Progenitor cell of endocrine pancreas (in vitro differentiated cells): ENCODE data around the gene SCG3. TPM values are rescaled to one million over a fixed set of nuclear protein-coding genes. Genes with fewer than 3 reads are reported as not detected.

Source experiments
- DNase-seq: peaks from one replicate; pipeline ENCODE4 v3.0.0; 2021; ENCODE audit warnings: low spot score; ENCODE audit not compliant: unreplicated experiment
- H3K27ac Mint-ChIP-seq: 2 replicates; pipeline ENCODE4 v1.8.0; 2021; ENCODE audit warnings: mild to moderate bottlenecking, moderate library complexity, mixed read lengths
- H3K27me3 Mint-ChIP-seq: 2 replicates; pipeline ENCODE4 v1.8.0; 2021; ENCODE audit warnings: mixed read lengths
- H3K36me3 Mint-ChIP-seq: 2 replicates; pipeline ENCODE4 v1.8.0; 2022; ENCODE audit warnings: mixed read lengths; ENCODE audit not compliant: insufficient read depth
- H3K4me1 Mint-ChIP-seq: 2 replicates; pipeline ENCODE4 v1.8.0; 2021; ENCODE audit warnings: low read depth, mixed read lengths
- H3K4me3 Mint-ChIP-seq: 2 replicates; pipeline ENCODE4 v1.8.0; 2021; ENCODE audit warnings: low read depth, mild to moderate bottlenecking, moderate library complexity, mixed read lengths
- H3K9me3 Mint-ChIP-seq: 2 replicates; pipeline ENCODE4 v1.8.0; 2021; ENCODE audit warnings: low read depth, mixed read lengths
- total RNA-seq: library from RNA; stranded (reverse); gene quantifications from 2 replicates; pipeline ENCODE4 v1.2.1, GENCODE V29; 2021
- TF ChIP-seq, protein P1 (sequence below): fragments of 200-600 bp; sonication (generic); IDR thresholded peaks from one replicate; pipeline ENCODE4 v1.5.0; 2021; ENCODE audit warnings: antibody characterized with exemption, mild to moderate bottlenecking; ENCODE audit not compliant: unreplicated experiment

SCG3 gene
- total RNA-seq, 1 donor from 2014 or later, result 7.9 TPM

DNA sequence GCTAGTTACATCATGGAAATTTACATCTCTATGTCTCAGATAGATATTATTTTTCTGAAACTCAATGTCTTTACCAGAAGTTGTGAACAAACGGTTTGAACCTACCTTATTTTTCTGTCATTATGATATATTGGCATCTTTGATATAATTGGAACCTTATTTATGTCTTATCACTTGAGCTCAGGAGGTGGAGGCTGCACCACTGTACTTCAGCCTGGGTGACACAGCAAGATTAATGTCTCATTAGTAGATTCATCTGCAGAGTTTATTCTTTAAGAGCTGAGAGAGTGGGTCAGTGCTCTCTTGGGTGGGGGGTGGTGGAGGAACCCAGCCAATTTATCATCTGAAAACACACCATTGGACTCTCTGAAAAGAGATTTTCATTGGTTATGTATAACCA, 21.4 kb downstream of the SCG3 start:
- Mint-ChIP-seq H3K4me1 (peaks cover 3% of the 10 kb centered on the region), H3K9me3 (no peaks in the 10 kb centered on the region), H3K36me3 (no peaks in the 10 kb centered on the region), H3K27ac (no peak overlapping the region), H3K4me3 (no peak overlapping the region), H3K27me3 (no peaks in the 10 kb centered on the region)
- TF ChIP-seq, protein P1, sequence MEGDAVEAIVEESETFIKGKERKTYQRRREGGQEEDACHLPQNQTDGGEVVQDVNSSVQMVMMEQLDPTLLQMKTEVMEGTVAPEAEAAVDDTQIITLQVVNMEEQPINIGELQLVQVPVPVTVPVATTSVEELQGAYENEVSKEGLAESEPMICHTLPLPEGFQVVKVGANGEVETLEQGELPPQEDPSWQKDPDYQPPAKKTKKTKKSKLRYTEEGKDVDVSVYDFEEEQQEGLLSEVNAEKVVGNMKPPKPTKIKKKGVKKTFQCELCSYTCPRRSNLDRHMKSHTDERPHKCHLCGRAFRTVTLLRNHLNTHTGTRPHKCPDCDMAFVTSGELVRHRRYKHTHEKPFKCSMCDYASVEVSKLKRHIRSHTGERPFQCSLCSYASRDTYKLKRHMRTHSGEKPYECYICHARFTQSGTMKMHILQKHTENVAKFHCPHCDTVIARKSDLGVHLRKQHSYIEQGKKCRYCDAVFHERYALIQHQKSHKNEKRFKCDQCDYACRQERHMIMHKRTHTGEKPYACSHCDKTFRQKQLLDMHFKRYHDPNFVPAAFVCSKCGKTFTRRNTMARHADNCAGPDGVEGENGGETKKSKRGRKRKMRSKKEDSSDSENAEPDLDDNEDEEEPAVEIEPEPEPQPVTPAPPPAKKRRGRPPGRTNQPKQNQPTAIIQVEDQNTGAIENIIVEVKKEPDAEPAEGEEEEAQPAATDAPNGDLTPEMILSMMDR, result no peak
- DNase-seq, result no peak

DNA sequence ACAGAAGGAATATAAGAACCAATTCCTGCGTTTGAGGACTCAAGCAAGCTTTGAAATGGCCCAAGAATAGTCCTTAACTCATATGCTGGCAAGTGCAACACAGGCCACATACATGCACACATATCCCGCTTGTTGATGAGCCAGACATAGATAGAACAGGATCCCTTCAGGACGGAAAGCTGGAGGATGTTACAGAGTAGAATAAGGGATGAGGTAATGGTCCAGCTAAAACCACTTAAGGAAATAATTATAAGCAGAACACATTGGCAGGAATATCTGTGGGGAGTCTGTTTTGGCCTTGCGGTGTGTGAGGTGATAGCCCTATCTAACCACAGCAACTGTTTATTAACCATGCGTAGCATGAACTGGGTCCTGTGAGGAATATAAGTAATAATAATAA, 25.0 kb downstream of the SCG3 start:
- Mint-ChIP-seq H3K4me3 (no peak overlapping the region), H3K9me3 (no peaks in the 10 kb centered on the region), H3K4me1 (peaks cover 10% of the 10 kb centered on the region), H3K36me3 (no peaks in the 10 kb centered on the region), H3K27ac (no peak overlapping the region), H3K27me3 (no peaks in the 10 kb centered on the region)
- DNase-seq, result no peak
- TF ChIP-seq, protein P1, result no peak

DNA sequence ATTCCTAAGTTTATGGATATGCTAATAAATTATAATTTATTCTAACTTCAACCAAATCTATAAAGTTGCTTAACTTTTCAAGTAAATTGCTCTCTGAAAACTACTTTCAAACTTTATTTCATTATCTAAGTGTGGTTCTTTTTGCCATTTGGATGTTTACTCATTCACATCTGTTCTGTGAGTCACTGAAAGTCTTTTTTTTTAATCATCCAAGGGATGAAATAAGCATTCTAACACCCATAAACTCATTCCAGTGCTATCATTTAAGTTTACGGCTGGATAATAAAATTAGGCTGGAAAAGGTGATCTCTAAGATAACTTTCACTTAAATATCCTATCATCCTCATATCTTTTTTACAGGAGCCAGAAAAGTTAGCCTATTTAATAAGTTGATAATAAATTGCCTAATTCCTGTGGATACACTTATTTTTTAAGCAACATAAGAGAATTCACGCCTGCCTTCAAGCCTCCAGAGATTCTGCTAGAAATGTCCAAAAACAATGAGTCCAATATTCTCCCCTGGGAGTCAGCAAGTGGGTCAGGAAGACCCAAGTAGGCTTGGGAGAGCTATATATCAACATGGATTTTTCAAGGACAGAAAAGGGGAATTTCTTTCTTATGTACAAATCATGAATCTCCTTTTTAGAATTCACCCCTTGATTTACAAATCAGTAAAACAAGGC, 25.8 kb downstream of the SCG3 start:
- no peak for DNase-seq
- Mint-ChIP-seq H3K36me3 (no peaks in the 10 kb centered on the region), H3K27ac (peak overlapping the region; percentile 78), H3K27me3 (no peaks in the 10 kb centered on the region), H3K4me1 (peaks cover 10% of the 10 kb centered on the region), H3K4me3 (no peak overlapping the region), H3K9me3 (no peaks in the 10 kb centered on the region)
- TF ChIP-seq, protein P1, result no peak

- no peak for DNase-seq
- TF ChIP-seq, protein P1, result no peak
- Mint-ChIP-seq H3K9me3 (no peaks in the 10 kb centered on the region), H3K27me3 (no peaks in the 10 kb centered on the region), H3K27ac (peak overlapping the region; percentile 78), H3K36me3 (no peaks in the 10 kb centered on the region), H3K4me3 (no peak overlapping the region), H3K4me1 (peaks cover 10% of the 10 kb centered on the region)
These were observed 26.7 kb downstream of the SCG3 start for GRCh38 chr15:51708013-51708412.

DNA sequence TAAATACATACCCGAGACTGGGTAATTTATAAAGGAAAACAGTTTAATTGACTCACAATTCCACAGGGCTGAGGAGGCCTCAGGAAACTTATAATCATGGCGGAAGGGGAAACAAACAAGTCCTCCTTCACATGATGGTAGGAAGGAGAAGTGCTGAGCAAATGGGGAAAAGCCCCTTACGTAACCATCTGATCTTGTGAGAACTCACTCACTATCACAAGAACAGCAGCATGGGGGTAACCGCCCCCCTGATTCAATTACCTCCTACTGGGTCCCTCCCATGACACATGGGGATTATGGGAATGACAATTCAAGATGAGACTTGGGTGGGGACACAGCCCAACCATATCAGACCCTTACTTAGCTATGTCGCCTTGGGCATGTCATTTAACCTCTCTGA, 27.7 kb downstream of the SCG3 start:
- Mint-ChIP-seq H3K36me3 (no peaks in the 10 kb centered on the region), H3K27ac (no peak overlapping the region), H3K27me3 (no peaks in the 10 kb centered on the region), H3K9me3 (no peaks in the 10 kb centered on the region), H3K4me3 (no peak overlapping the region), H3K4me1 (peaks cover 10% of the 10 kb centered on the region)
- no peak for DNase-seq
- TF ChIP-seq, protein P1, result no peak
